HG02588 (cell line): ENCODE measurements around the gene CFAP65.
A peak's percentile ranks its signal among the peaks of the same experiment; 100 is the strongest.

Experiments used
- ATAC-seq: cut with Tn5 transposase; IDR thresholded peaks from one replicate; pipeline ENCODE4 v1.9.1; 2021; ENCODE audit warnings: mild to moderate bottlenecking, moderate library complexity; ENCODE audit not compliant: unreplicated experiment

Gene CFAP65

DNA sequence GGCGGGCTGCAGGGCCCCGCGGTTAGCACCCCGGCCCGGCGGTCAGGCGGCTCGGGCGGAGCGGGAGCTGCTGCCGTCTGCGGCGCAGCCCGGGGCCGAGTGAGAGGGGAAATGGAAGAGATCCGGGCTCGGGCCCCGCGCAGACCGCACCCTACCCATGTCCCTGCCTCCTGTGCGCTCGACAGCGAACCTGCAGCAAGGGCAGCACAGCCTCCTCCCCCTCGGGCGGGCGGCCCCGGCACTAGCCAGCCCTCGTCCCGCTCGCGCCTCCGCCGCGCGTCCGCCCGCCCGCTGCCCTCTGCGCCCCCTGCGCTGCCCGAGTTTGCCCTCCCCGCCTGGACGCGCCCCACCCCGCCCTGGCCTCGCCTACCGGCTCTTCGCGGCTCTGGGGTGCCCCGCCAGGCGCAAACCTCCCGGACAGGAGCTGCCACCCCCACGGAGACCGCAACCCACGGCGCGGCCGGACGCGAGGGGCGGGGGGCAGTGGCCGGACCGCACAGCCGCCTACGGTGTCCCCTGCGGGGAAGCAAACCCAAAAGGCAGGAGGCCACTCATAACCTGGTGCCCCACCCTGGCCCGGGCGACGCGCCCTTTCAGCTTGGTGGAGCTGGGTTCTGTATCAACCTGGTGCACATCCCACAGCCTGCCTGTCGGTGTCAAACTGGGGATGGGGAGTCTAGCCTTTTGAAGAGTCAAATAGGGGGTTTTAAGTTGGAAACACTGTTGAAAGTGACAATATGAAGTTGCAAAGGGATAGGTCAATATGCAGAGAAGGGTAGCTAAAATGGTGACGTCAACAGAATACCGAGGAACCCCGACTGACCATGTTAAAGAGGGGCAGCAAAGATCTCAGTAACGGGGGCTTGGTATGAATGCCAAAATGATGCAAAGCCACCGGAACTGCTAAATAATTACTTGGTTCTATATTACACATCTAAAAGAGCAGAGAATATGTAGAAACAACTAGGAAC is 19.8 kb upstream of the CFAP65 start, which contains the start of gene IHH:
IHH (minus strand) TSS at position 101 of the 971 bp plus-strand sequence. CDS start 454 bp downstream, outside the sequence.
- no peak for ATAC-seq

DNA sequence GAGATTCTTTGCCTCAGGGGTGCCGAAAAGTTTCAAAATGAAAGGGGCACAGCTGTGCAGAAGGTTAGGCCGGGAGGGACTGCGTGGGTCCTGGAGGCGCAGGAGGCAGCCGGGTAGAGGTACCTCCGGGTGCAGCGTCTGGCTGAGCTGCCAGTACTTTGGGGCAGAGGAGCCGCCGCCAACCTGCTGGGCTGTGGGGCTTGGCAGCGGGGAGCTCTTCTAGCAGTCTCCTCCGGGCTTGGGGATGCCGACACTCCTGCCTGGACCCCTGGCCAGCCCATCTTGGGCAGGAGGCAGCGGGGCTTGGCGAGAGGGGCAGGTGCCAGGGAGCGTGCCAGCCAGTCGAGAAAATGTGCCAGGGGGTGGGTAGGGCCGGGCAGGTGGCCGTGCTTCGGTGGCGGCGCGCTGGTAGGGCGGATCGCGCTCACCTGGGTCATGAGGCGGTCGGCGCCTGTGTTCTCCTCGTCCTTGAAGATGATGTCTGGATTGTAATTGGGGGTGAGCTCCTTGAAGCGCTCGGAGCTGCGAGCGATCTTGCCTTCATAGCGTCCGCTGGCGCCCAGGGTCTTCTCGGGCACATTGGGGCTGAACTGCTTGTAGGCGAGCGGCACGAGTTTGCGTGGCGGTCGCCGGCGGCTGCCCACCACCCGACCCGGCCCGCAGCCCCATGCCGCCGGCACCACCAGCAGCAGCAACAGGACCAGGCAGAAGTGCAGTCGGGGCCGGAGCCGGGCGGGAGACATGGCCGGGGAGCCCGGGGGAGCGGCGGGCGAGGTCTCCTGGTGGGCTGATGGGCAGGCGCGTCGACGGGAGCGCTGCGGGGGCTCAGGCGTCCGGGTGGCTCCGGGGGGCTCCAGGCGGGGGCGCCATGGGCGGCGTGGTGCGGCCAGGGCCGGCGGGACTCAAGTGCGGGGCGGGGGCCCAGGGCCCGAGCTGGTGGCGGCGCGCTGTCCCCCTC is 18.7 kb upstream of the CFAP65 start:
- ATAC-seq: no peak

- ATAC-seq: no peak
Observed at GRCh38 chr2:219059375-219059724, 18.0 kb upstream of the CFAP65 start.

GRCh38 chr2:219058541-219059374 is 17.4 kb upstream of the CFAP65 start:
- ATAC-seq: no peak

- ATAC-seq: peak; percentile 81
Observed at GRCh38 chr2:219057709-219058540, 16.6 kb upstream of the CFAP65 start.

DNA sequence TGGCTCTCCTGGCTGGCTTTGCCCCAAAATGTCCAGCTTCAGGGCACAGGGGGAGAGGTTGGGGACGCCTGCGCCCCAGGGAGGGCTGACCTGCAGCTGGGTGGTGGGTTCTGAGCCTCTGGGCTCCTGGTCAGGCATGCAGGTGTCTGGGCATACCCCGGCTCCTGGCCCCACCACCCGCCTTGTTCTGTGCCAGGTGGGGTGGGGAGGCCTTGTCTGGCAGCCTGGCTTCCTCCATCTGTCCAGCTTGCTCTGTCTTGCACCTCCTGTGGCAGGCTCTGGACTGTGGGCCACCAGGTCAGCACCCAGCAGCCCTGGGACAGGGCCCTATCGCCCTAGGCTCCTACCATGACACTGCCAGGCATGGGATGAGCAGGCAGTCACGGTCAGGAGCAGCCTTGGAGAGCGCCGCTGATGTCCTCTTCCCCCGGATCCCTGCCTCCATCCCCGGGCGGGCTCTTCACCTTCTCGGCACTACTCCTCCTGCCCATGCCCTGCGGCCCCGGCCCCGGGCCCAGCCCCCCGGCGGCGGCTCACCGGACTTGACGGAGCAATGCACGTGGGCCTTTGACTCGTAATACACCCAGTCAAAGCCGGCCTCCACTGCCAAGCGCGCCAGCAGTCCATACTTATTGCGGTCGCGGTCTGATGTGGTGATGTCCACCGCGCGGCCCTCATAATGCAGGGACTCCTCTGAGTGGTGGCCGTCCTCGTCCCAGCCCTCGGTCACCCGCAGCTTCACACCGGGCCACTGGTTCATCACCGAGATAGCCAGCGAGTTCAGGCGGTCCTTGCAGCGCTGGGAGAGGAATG is 15.8 kb upstream of the CFAP65 start:
- ATAC-seq: no peak

DNA sequence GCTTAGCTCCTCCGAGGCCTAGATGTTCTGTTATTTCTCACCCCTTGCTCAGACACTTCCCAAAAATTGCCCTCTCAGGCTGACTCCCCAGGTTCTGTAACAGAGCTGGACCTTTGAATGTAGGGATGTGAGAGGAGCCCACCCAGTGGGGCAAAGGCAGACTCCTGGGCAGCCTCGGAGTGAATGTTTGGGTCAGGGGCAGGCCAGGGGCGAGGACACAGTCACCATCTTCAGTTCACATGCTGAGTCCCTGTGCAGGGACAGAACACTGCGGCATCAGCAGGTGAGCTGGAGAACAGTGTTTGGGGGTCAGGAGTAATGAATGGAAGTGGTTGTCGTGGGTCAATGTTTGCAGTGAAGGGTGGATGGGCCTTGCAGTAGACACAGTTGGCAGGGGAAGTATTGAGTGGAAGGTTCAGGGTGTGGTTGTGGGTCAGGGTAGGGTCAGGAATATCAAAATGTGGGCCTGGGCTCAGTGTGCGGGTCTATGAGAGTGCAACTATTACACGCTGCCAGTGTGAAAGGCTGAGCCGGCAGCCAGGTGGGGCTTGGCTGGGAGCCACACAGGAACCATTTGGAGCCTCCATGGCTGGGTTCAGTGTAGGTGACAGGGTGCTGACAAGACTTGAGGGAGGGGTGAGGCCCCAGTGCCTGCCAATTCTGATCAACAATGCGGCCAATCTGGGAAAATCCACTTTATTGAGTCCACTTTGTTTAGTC is 15.0 kb upstream of the CFAP65 start:
- no peak for ATAC-seq

- no peak for ATAC-seq
Observed at GRCh38 chr2:219054956-219055903, 13.9 kb upstream of the CFAP65 start.

DNA sequence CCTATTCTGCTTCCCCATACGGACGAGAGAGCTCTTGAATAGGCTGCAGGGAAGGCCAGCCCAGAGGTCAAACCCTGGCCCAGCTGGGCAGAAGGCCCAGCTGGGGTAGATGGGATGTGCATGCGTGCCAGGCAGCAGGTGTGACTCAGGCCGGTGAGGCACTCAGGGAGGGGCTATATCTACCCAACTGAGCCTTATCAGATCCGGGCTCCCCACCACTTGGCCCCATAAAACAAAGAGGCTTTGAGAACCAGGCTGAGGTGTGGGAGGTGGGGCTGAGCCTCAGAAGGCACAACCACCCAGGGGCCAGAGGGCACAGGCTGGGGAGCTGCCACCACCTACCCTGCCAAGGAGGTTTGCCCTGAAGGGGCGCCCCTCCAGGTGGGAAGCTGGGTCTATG is 8.0 kb upstream of the CFAP65 start:
- no peak for ATAC-seq

GRCh38 chr2:219045937-219046550 is 4.7 kb upstream of the CFAP65 start:
- ATAC-seq: no peak

GRCh38 chr2:219042750-219043149 is 1.4 kb upstream of the CFAP65 start:
- ATAC-seq: no peak

GRCh38 chr2:219042157-219042556 is 841 bp upstream of the CFAP65 start:
- no peak for ATAC-seq

GRCh38 chr2:219038600-219038999 is 2.7 kb downstream of the CFAP65 start:
- ATAC-seq: no peak

DNA sequence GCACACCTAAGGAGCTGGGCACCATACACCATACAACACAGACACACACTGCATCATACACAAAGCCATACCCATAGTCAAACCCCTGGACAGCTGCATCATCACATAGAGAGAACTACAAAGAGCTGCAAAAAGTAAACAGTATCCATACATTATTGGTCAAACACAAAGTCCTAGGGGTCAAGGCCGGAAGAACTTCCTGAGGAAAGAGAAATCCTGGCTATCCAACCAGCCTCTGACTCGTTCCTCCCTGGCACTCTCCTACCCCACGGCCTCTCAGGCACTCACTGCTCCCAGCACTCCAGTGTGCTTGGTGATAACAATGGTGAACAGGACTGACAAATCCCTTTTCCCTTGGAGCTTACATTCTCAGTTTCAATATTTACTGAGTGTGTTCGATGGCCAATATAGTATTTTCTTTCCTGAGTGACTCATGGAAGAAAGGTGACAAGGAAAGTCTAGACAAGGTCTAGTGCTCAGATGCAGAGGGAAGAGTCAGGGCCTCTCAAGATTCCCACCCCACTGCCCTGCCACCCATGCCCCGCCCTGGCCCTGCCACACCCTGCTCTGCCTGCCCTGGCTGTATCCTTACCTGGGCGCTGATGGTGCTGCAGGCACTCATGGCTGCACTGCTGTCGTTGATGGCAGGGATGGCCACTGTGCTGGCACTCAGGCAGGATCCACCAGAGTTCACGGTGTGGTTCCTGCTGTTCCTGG is 3.4 kb downstream of the CFAP65 start:
- no peak for ATAC-seq

- no peak for ATAC-seq
Observed at GRCh38 chr2:219035942-219036341, 5.4 kb downstream of the CFAP65 start.

- ATAC-seq: no peak
Observed at GRCh38 chr2:219034823-219035222, 6.5 kb downstream of the CFAP65 start.
